ENCODE measurements around the gene HS6ST3. TPM values are rescaled to one million over a fixed set of nuclear protein-coding genes. Genes with fewer than 3 reads are reported as not detected.

Gene HS6ST3
- total and polyA plus RNA-seq, 7 donors, result under 0.01 to 0.71 (median 0.33) TPM; not detected in 2

DNA sequence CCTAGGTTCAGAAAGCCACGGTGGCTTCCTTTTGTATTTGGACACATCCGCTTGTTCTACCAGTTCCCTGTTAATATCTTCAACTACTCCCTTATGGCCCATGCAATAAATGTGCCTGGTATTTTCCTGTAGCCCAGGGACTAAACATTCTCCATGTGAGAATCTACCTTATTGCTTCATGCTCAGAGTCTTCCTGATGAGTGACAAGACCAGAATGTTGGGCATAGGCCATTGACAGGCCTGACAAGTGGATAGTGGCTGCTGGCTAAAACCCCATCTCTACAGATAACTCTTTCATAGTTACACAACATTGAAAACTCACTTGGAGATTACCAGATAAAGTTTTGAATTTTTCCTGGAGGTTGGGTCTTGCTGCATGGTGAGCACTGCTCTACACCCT, 449.9 kb downstream of the HS6ST3 start:
- no peak overlapping the region for H3K27ac ChIP-seq
- no peak for DNase-seq
- H3K36me3 ChIP-seq, result no peaks in the 10 kb centered on the region
- no peak overlapping the region for H3K4me3 ChIP-seq
- H3K9me3 ChIP-seq, result no peaks in the 10 kb centered on the region
- WGBS, 2 donors, result 81 to 91% methylated on average over 2 of the region's 2 CpGs
- TF ChIP-seq EP300 (IDR thresholded peaks at IDR 0.05) (no peak), POLR2A (IDR thresholded peaks at IDR 0.05) (no peak), POLR2AphosphoS5 (IDR thresholded peaks at IDR 0.05) (no peak)
- TF ChIP-seq, protein P1, sequence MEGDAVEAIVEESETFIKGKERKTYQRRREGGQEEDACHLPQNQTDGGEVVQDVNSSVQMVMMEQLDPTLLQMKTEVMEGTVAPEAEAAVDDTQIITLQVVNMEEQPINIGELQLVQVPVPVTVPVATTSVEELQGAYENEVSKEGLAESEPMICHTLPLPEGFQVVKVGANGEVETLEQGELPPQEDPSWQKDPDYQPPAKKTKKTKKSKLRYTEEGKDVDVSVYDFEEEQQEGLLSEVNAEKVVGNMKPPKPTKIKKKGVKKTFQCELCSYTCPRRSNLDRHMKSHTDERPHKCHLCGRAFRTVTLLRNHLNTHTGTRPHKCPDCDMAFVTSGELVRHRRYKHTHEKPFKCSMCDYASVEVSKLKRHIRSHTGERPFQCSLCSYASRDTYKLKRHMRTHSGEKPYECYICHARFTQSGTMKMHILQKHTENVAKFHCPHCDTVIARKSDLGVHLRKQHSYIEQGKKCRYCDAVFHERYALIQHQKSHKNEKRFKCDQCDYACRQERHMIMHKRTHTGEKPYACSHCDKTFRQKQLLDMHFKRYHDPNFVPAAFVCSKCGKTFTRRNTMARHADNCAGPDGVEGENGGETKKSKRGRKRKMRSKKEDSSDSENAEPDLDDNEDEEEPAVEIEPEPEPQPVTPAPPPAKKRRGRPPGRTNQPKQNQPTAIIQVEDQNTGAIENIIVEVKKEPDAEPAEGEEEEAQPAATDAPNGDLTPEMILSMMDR (IDR thresholded peaks at IDR 0.05), result no peak
- no peaks in the 10 kb centered on the region for H3K4me1 ChIP-seq
- intact Hi-C loops (cut with DNase I), result no loop called here
- H3K27me3 ChIP-seq, result no peaks in the 10 kb centered on the region

DNA sequence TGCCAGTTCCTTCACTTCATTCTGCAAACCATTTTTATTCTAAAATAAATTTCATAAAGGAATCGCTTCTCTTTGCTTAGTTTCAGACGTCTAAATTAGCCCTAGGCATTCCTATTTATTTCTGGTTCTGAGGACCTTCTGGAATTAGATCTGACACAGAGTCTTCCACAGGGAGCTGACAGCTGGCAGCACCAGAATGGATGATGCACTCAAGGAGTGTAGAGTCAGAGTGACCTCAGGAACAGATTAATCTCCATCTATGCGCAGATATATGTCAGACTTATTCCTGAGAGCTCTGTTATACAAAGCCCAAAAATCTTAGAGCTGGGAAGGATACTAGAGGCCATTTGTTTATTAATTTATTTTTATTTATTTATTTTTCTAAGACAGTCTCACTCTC, 450.8 kb downstream of the HS6ST3 start:
- no peak for DNase-seq
- Histone ChIP-seq H3K9me3 (no peaks in the 10 kb centered on the region), H3K4me1 (no peaks in the 10 kb centered on the region), H3K4me3 (no peak overlapping the region), H3K36me3 (no peaks in the 10 kb centered on the region), H3K27ac (no peak overlapping the region), H3K27me3 (no peaks in the 10 kb centered on the region)
- intact Hi-C loops (cut with DNase I), result no loop called here
- TF ChIP-seq POLR2A (IDR thresholded peaks at IDR 0.05) (no peak), POLR2AphosphoS5 (IDR thresholded peaks at IDR 0.05) (no peak), EP300 (IDR thresholded peaks at IDR 0.05) (no peak)
- TF ChIP-seq, protein P1 (IDR thresholded peaks at IDR 0.05), result no peak
- WGBS, 2 donors, result 90 to 91% methylated on average over 3 of the region's 3 CpGs

DNA sequence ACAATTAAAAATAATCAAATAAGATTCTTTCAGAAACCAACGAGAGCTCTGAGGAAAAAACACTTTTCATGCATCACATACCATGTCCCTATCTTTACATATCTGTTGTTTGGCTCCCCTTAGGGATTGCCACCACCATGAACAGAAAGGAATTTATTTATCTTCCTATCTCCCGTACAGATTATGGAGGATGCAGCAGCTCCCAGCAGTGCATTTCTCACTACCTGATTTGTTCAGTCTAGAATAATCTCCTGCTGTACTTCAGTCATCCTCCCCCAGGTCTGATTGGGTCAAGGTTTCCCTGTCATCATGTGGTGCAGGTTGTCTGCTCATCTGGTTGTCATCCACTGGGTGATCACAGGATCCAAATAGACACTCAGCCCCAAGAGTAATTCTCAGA, 453.1 kb downstream of the HS6ST3 start:
- DNase-seq, result no peak
- no peak for TF ChIP-seq EP300 (IDR thresholded peaks at IDR 0.05)
- no peak for TF ChIP-seq POLR2AphosphoS5 (IDR thresholded peaks at IDR 0.05)
- no peak for TF ChIP-seq POLR2A (IDR thresholded peaks at IDR 0.05)
- TF ChIP-seq, protein P1 (IDR thresholded peaks at IDR 0.05), result no peak
- intact Hi-C loops (cut with DNase I), result no loop called here

DNA sequence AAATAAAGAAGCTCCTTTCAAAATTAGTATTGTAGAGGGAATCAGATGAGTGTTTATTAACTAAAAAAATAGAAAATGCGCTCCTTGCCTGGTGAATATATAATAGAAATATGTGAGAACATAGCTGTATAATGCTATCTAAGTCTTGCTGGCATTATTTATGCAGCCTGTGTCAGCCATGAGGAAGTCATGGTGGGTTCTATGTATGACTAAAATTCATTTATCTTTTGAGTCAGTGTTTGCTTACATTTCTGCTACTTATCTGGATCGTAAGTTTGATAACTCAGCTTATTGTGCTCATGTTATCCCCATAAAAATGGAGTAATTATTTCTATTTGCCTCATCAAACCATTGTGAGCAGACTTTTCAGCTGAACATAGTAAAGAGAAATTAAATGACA, 455.1 kb downstream of the HS6ST3 start:
- no peak overlapping the region for H3K4me3 ChIP-seq
- WGBS, 2 donors, result 50 to 71% methylated on average over 2 of the region's 2 CpGs
- no peak overlapping the region for H3K27ac ChIP-seq
- intact Hi-C loops (cut with DNase I), result no loop called here
- no peaks in the 10 kb centered on the region for H3K4me1 ChIP-seq
- H3K36me3 ChIP-seq, result no peaks in the 10 kb centered on the region
- H3K9me3 ChIP-seq, result no peaks in the 10 kb centered on the region
- no peak for DNase-seq
- no peaks in the 10 kb centered on the region for H3K27me3 ChIP-seq
- no peak for TF ChIP-seq EP300 (IDR thresholded peaks at IDR 0.05)
- TF ChIP-seq, protein P1 (IDR thresholded peaks at IDR 0.05), result no peak
- TF ChIP-seq POLR2A (IDR thresholded peaks at IDR 0.05), result no peak
- no peak for TF ChIP-seq POLR2AphosphoS5 (IDR thresholded peaks at IDR 0.05)

More for the DNA sequence above, 453.1 kb downstream of the HS6ST3 start:
- Histone ChIP-seq H3K9me3 (no peaks in the 10 kb centered on the region), H3K36me3 (no peaks in the 10 kb centered on the region), H3K27me3 (no peaks in the 10 kb centered on the region), H3K4me1 (no peaks in the 10 kb centered on the region), H3K4me3 (no peak overlapping the region), H3K27ac (no peak overlapping the region)
- WGBS, 2 donors, result 61 to 80% methylated on average over 2 of the region's 2 CpGs

DNA sequence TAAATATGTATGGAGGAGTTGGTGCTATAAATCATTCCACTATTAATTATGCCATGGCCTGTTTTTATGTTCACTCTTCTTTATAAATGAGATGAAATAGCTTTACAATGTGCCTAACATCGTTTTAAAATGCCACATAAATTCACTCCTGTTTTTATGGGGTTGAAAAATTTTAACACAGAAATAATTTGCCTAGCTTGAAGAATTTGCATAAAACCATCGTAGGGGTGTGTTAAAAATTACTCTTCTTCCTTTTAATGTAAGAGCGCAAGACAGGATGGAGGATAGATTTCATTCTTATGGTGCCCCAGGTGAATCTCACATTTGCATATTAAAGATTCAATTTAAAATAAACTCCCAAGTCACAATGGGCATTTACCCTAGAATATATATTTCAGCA, 456.6 kb downstream of the HS6ST3 start:
- Histone ChIP-seq H3K27ac (no peak overlapping the region), H3K9me3 (no peaks in the 10 kb centered on the region), H3K4me3 (no peak overlapping the region), H3K4me1 (no peaks in the 10 kb centered on the region), H3K36me3 (no peaks in the 10 kb centered on the region), H3K27me3 (no peaks in the 10 kb centered on the region)
- WGBS, 2 donors, result 66 to 84% methylated on average over 3 of the region's 3 CpGs
- intact Hi-C loops (cut with DNase I), result no loop called here
- no peak for DNase-seq
- TF ChIP-seq POLR2A (IDR thresholded peaks at IDR 0.05), result no peak
- TF ChIP-seq POLR2AphosphoS5 (IDR thresholded peaks at IDR 0.05), result no peak
- TF ChIP-seq, protein P1 (IDR thresholded peaks at IDR 0.05), result no peak

Measured in sigmoid colon (tissue), 7 donors.